Measurements from ENCODE around the gene NFATC4.
"Not testable (repeated sequence)": the region's sequence is repeated elsewhere in the genome, so short reads cannot be mapped to it uniquely, and the experiment has no call there.

NFATC4 gene

DNA sequence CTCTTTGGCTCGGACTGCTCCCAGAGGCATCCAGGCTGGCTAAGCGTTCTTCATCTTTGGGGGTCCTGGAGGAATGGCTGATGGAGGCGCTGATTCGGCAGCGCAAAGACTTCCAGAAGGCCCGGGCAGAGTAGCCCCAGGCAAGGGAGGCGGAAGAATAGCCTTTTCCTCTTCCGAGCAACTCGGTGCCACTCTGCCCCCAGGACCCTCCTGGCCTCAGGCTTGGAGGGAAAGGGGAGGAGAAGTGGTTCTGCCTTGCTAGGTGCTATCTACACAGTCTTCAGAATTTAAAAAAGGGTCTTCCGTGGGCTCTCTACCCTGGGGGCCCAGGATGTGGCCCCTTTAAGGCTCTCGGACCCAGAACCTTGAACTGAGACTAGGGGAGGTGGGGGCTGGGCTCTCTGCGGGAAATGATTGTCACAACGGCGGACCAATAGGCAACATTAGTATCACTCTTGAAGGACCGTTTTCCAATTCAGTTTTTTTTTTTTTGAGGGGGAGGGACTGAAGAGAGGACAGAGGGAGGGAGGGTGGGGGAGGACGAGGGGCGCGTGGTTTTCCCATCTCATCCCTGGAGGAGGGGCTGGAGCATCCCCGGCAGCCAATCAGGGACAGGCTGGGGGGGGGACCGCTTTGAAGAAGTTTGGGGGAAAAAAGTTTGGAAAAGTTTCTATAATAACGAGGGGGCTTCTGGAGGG lies at the start of gene NFATC4:
Gene NFATC4, plus strand, starts transcription at position 671 of the 698 bp plus-strand sequence. CDS start 157 bp downstream, outside the sequence.
- Histone ChIP-seq H3K4me1 (ENCODE audit: control insufficient read depth, insufficient read depth, low read length) (peaks cover 2% of the 10 kb centered on the region; the same call in 1 of the 2 replicates), H3K9me3 (ENCODE audit: control insufficient read depth, insufficient read depth, low read length) (no peaks in the 10 kb centered on the region), H3K27me3 (ENCODE audit: control insufficient read depth, insufficient read depth, low read length) (no peaks in the 10 kb centered on the region), H3K27ac (ENCODE audit: low read length) (peak within 1 kb of the TSS; percentile 69), H3K36me3 (ENCODE audit: control insufficient read depth, insufficient read depth, low read length) (no peaks in the 10 kb centered on the region), H3K4me3 (ENCODE audit: low read length) (peak within 1 kb of the TSS; percentile 50; the same call in 1 of the 2 replicates)
- peak; percentile 90 for DNase-seq (ENCODE audit: low read depth, low spot score)
- WGBS (ENCODE audit: insufficient coverage, insufficient read length) = no CpG with 5 or more reads among the region's 21 CpGs

DNA sequence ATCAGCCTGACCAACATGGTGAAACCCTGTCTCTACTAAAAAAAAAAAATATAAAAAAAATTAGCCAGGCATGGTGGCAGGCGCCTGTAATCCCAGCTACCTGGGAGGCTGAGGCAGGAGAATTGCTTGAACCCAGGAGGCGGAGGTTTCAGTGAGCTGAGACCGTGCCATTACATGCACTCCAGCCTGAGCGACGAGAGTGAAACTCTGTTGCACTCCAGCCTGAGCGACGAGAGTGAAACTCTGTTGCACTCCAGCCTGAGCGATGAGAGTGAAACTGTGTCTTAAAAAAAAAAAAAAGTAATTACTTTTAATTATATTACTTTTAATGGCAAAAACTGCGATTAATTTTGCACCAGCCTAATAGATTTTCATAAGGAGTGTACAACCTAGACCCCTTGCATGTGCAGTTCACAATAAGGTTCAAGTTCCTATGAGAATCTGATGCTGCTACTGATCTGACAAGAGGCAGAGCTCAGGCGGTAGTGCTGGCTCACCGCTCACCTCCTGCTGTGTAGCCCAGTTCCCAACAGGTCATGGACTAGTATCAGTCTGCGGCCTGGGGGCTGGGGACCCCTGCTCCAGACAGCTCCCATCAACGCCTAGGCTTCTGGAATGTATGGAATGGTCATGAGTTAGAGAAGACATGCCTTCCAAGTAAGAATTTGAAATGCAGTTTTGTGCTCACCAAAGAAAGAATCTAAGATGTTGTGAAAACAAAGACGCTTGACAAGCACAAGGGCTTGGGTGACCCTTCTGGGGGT lies 46.6 kb upstream of the NFATC4 start:
- DNase-seq (ENCODE audit: low read depth, low spot score) = no peak
- Histone ChIP-seq H3K27me3 (ENCODE audit: control insufficient read depth, insufficient read depth, low read length) (0 out of 2 replicates have a peak, but pooled peaks cover 4% of the 10 kb centered on the region), H3K4me1 (ENCODE audit: control insufficient read depth, insufficient read depth, low read length) (no peaks in the 10 kb centered on the region), H3K27ac (ENCODE audit: low read length) (no peak overlapping the region), H3K4me3 (ENCODE audit: low read length) (no peak overlapping the region), H3K9me3 (ENCODE audit: control insufficient read depth, insufficient read depth, low read length) (no peaks in the 10 kb centered on the region), H3K36me3 (ENCODE audit: control insufficient read depth, insufficient read depth, low read length) (no peaks in the 10 kb centered on the region)
- WGBS (ENCODE audit: insufficient coverage, insufficient read length) = no CpG with 5 or more reads among the region's 14 CpGs

DNA sequence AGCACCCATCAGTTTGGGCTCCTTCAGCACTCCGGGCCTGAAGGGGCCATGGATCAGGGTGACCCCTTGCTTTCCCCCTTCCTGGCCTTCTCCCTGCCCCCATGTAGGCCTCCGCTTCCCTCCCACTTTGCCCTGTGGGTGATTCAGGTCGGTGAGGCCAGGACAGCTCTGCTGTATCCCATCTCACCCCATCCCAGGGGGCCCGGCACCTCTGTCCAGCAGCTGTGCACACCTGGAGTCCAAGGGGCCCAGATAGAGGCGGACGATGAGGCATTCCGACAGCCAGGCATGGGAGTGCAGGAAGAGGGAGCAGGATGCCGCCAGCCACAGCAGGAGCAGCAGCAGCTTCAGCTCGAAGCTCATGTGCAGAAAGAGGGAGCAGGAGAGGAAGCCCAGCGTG lies 45.3 kb upstream of the NFATC4 start:
- no peaks in the 10 kb centered on the region for H3K36me3 ChIP-seq (ENCODE audit: control insufficient read depth, insufficient read depth, low read length)
- no peak overlapping the region for H3K27ac ChIP-seq (ENCODE audit: low read length)
- no peaks in the 10 kb centered on the region for H3K9me3 ChIP-seq (ENCODE audit: control insufficient read depth, insufficient read depth, low read length)
- no CpG with 5 or more reads among the region's 10 CpGs for WGBS (ENCODE audit: insufficient coverage, insufficient read length)
- H3K27me3 ChIP-seq (ENCODE audit: control insufficient read depth, insufficient read depth, low read length) = 0 out of 2 replicates have a peak, but pooled peaks cover 4% of the 10 kb centered on the region
- DNase-seq (ENCODE audit: low read depth, low spot score) = no peak
- no peak overlapping the region for H3K4me3 ChIP-seq (ENCODE audit: low read length)
- no peaks in the 10 kb centered on the region for H3K4me1 ChIP-seq (ENCODE audit: control insufficient read depth, insufficient read depth, low read length)

GRCh38 chr14:24323341-24323740 lies 44.6 kb upstream of the NFATC4 start:
- Histone ChIP-seq H3K36me3 (ENCODE audit: control insufficient read depth, insufficient read depth, low read length) (no peaks in the 10 kb centered on the region), H3K27ac (ENCODE audit: low read length) (no peak overlapping the region), H3K27me3 (ENCODE audit: control insufficient read depth, insufficient read depth, low read length) (0 out of 2 replicates have a peak, but pooled peaks cover 2% of the 10 kb centered on the region), H3K9me3 (ENCODE audit: control insufficient read depth, insufficient read depth, low read length) (no peaks in the 10 kb centered on the region), H3K4me1 (ENCODE audit: control insufficient read depth, insufficient read depth, low read length) (no peaks in the 10 kb centered on the region), H3K4me3 (ENCODE audit: low read length) (no peak overlapping the region)
- no CpG with 5 or more reads among the region's 3 CpGs for WGBS (ENCODE audit: insufficient coverage, insufficient read length)
- DNase-seq (ENCODE audit: low read depth, low spot score) = no peak

DNA sequence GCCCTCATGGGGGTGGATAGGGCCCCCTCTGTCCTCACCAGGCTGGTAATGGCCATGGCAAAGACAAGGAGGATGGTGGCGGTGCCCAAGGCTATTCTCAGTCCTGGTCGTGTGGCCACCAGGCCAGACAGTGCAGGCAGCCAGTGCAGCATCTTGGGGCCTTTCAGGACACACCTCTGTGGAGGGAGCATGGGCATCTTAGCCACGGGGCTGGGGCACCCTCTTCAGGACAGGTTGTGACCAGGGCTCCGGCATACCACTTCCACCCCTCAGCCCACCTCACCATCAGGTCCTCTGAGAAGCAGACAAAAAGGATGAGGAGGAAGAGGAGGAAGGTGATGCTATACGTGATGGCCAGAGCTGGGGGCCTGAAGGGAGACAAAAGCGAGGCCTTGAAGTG lies 44.0 kb upstream of the NFATC4 start:
- 0 out of 2 replicates have a peak, but pooled peaks cover 2% of the 10 kb centered on the region for H3K27me3 ChIP-seq (ENCODE audit: control insufficient read depth, insufficient read depth, low read length)
- DNase-seq (ENCODE audit: low read depth, low spot score) = no peak
- no peak overlapping the region for H3K27ac ChIP-seq (ENCODE audit: low read length)
- no peaks in the 10 kb centered on the region for H3K4me1 ChIP-seq (ENCODE audit: control insufficient read depth, insufficient read depth, low read length)
- H3K36me3 ChIP-seq (ENCODE audit: control insufficient read depth, insufficient read depth, low read length) = no peaks in the 10 kb centered on the region
- no peak overlapping the region for H3K4me3 ChIP-seq (ENCODE audit: low read length)
- WGBS (ENCODE audit: insufficient coverage, insufficient read length) = no CpG with 5 or more reads among the region's 6 CpGs
- H3K9me3 ChIP-seq (ENCODE audit: control insufficient read depth, insufficient read depth, low read length) = no peaks in the 10 kb centered on the region

- DNase-seq (ENCODE audit: low read depth, low spot score) = no peak
- no peak overlapping the region for H3K4me3 ChIP-seq (ENCODE audit: low read length)
- no peaks in the 10 kb centered on the region for H3K9me3 ChIP-seq (ENCODE audit: control insufficient read depth, insufficient read depth, low read length)
- H3K4me1 ChIP-seq (ENCODE audit: control insufficient read depth, insufficient read depth, low read length) = no peaks in the 10 kb centered on the region
- no CpG with 5 or more reads among the region's 5 CpGs for WGBS (ENCODE audit: insufficient coverage, insufficient read length)
- no peak overlapping the region for H3K27ac ChIP-seq (ENCODE audit: low read length)
- no peaks in the 10 kb centered on the region for H3K36me3 ChIP-seq (ENCODE audit: control insufficient read depth, insufficient read depth, low read length)
- no peaks in the 10 kb centered on the region for H3K27me3 ChIP-seq (ENCODE audit: control insufficient read depth, insufficient read depth, low read length)
Observed at GRCh38 chr14:24325041-24325530, 42.9 kb upstream of the NFATC4 start.

DNA sequence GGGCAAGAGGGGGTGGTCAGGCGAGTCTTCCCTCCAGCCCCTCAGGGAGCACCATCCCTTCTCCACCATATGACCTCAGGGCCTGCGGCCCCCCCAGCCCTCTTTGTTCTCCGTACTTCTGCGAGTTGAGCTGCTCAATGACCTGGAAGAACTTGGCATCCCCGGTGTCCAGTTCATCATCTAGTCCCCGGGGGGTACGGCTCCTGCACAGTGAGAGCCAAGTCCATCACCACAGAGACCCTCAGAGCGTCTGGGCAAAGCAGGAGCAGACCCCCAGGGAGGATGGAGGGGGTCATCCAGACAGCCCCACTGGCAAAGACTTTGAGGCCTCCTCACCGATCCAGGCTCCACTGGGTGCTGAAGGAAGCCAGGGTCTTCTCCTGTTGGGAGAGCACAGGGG lies 42.0 kb upstream of the NFATC4 start:
- Histone ChIP-seq H3K36me3 (ENCODE audit: control insufficient read depth, insufficient read depth, low read length) (no peaks in the 10 kb centered on the region), H3K27ac (ENCODE audit: low read length) (no peak overlapping the region), H3K27me3 (ENCODE audit: control insufficient read depth, insufficient read depth, low read length) (no peaks in the 10 kb centered on the region), H3K4me3 (ENCODE audit: low read length) (no peak overlapping the region), H3K4me1 (ENCODE audit: control insufficient read depth, insufficient read depth, low read length) (no peaks in the 10 kb centered on the region), H3K9me3 (ENCODE audit: control insufficient read depth, insufficient read depth, low read length) (no peaks in the 10 kb centered on the region)
- no CpG with 5 or more reads among the region's 9 CpGs for WGBS (ENCODE audit: insufficient coverage, insufficient read length)
- DNase-seq (ENCODE audit: low read depth, low spot score) = no peak

DNA sequence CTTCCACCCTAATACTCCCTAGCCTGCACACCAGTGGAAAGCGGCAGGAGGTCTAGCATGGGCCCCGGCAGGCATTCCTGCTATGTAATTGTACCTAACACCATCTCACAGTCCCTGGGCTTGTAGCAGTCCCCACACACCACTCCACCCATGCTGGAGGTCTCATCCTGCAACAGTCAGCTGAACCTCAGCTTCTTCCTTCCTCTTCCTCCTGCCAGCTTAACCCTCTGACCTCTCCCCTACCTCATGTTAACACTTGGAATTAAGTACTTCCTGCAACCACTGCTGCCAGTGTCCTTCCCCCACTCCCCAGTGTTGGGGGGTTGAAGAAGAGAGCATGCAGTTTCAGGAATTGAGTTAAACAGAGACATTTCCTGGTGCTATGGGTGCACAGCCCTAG lies 40.7 kb upstream of the NFATC4 start:
- DNase-seq (ENCODE audit: low read depth, low spot score) = no peak
- no peaks in the 10 kb centered on the region for H3K27me3 ChIP-seq (ENCODE audit: control insufficient read depth, insufficient read depth, low read length)
- 0 out of 2 replicates have a peak, but pooled peaks cover 1% of the 10 kb centered on the region for H3K4me1 ChIP-seq (ENCODE audit: control insufficient read depth, insufficient read depth, low read length)
- no peak overlapping the region for H3K27ac ChIP-seq (ENCODE audit: low read length)
- no peaks in the 10 kb centered on the region for H3K9me3 ChIP-seq (ENCODE audit: control insufficient read depth, insufficient read depth, low read length)
- no CpG with 5 or more reads among the region's 2 CpGs for WGBS (ENCODE audit: insufficient coverage, insufficient read length)
- no peak overlapping the region for H3K4me3 ChIP-seq (ENCODE audit: low read length)
- H3K36me3 ChIP-seq (ENCODE audit: control insufficient read depth, insufficient read depth, low read length) = no peaks in the 10 kb centered on the region

- not testable (repeated sequence) for H3K9me3 ChIP-seq (ENCODE audit: control insufficient read depth, insufficient read depth, low read length); H3K4me1 ChIP-seq (ENCODE audit: control insufficient read depth, insufficient read depth, low read length); H3K27me3 ChIP-seq (ENCODE audit: control insufficient read depth, insufficient read depth, low read length); H3K27ac ChIP-seq (ENCODE audit: low read length); H3K4me3 ChIP-seq (ENCODE audit: low read length); H3K36me3 ChIP-seq (ENCODE audit: control insufficient read depth, insufficient read depth, low read length); DNase-seq (ENCODE audit: low read depth, low spot score)
- WGBS (ENCODE audit: insufficient coverage, insufficient read length) = no CpG with 5 or more reads among the region's 9 CpGs
Observed at GRCh38 chr14:24327914-24328313, 40.1 kb upstream of the NFATC4 start.

DNA sequence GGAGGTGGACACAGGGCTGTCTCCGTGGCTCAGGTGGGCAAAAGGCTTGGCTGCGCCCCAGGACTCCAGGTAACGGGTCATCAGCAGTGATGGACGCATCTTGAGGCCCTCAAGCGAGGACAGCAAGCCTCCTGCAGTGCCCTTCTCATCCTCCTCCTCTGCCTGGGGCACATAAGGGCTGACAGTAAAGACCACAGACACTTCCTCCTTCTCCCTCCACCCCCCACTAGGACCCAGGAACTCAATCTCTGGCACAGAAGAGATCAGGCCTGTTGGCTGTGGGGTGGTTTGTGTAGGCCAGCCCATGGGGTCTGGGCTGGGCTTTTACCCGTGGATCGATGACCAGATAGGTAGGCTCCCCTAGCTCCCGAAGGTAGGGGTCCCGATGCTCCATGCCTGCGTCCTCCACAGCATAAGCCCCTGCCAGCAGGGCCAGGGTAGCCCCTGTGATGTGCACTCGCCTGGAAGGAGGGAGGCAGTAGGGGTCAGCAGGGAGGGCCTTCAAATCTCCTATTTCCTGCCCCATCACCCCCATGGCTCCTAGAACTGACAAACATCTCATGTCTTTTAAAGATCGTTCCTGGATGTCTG lies 38.8 kb upstream of the NFATC4 start:
- H3K9me3 ChIP-seq (ENCODE audit: control insufficient read depth, insufficient read depth, low read length) = no peaks in the 10 kb centered on the region
- H3K36me3 ChIP-seq (ENCODE audit: control insufficient read depth, insufficient read depth, low read length) = no peaks in the 10 kb centered on the region
- no peak overlapping the region for H3K27ac ChIP-seq (ENCODE audit: low read length)
- no peak overlapping the region for H3K4me3 ChIP-seq (ENCODE audit: low read length)
- peaks cover 11% of the 10 kb centered on the region; the same call in 1 of the 2 replicates for H3K27me3 ChIP-seq (ENCODE audit: control insufficient read depth, insufficient read depth, low read length)
- 0 out of 2 replicates have a peak, but pooled peaks cover 1% of the 10 kb centered on the region for H3K4me1 ChIP-seq (ENCODE audit: control insufficient read depth, insufficient read depth, low read length)
- WGBS (ENCODE audit: insufficient coverage, insufficient read length) = no CpG with 5 or more reads among the region's 12 CpGs
- DNase-seq (ENCODE audit: low read depth, low spot score) = no peak
